Esophagus muscularis mucosa (tissue), 4 donors: Measurements from ENCODE around the gene SIGLEC6. TPM values are rescaled to one million over a fixed set of nuclear protein-coding genes. Genes with fewer than 3 reads are reported as not detected.

Experiments
- DNase-seq: peaks from one replicate; pipeline ENCODE4 v3.0.0-alpha.2; 2017; ENCODE audit errors: extremely low spot score
- H3K27ac ChIP-seq, 4 donors: fragments of 200-600 bp; sonication (generic); replicated peaks in 1 of 4; 1 replicate in 3 of 4; 2 replicates in 1 of 4; pipeline ENCODE4 v1.5.1; 2016 to 2019; ENCODE audit warnings: mild to moderate bottlenecking in 1 of 4
- H3K27me3 ChIP-seq, 4 donors: fragments of 200-600 bp; sonication (generic); one replicate each; pipeline versions ENCODE4 v1.5.1 to v1.6.0; 2016 to 2019
- H3K36me3 ChIP-seq, 4 donors: fragments of 200-600 bp; sonication (generic); one replicate each; pipeline ENCODE4 v1.5.1; 2016 to 2019
- H3K4me1 ChIP-seq, 4 donors: fragments of 200-600 bp; sonication (generic); one replicate each; pipeline ENCODE4 v1.5.1; 2016 to 2019
- H3K4me3 ChIP-seq, 4 donors: fragments of 200-600 bp; sonication (generic); 1 replicate in 2 of 4; 2 replicates in 2 of 4; pipeline ENCODE4 v1.5.1; 2016 to 2019; ENCODE audit warnings: mild to moderate bottlenecking in 4 of 4, moderate library complexity in 1 of 4
- H3K9me3 ChIP-seq, 4 donors: fragments of 200-600 bp; sonication (generic); 1 replicate in 3 of 4; 2 replicates in 1 of 4; pipeline ENCODE4 v1.5.1; 2016 to 2019
- CTCF ChIP-seq, 3 experiments: fragments of 200-600 bp in 2 of 3; fragments of 450-650 bp in 1 of 3; sonication (generic) in 2 of 3; IDR thresholded peaks; one replicate each; pipeline ENCODE4 v1.5.1; 2017 to 2019; ENCODE audit warnings: antibody characterized with exemption in 3 of 3, mild to moderate bottlenecking in 2 of 3, moderate library complexity in 1 of 3
- EP300 ChIP-seq: sonication (generic); formaldehyde crosslinking; IDR thresholded peaks from one replicate; pipeline ENCODE4 v1.6.1; 2017; ENCODE audit warnings: antibody characterized with exemption
- POLR2A ChIP-seq: fragments of 450-650 bp; IDR thresholded peaks from one replicate; pipeline ENCODE4 v1.6.1; 2017; ENCODE audit warnings: antibody characterized with exemption, moderate library complexity, mild to moderate bottlenecking, low read depth
- POLR2AphosphoS5 ChIP-seq, 2 donors: sonication (generic); formaldehyde crosslinking; IDR thresholded peaks; one replicate each; pipeline ENCODE4 v1.6.1; 2017; ENCODE audit warnings: antibody characterized with exemption in 2 of 2
- WGBS: methylation state at CpG from one replicate; pipeline ENCODE4 v1.1.5; 2018; 5-methylcytosine and 5-hydroxymethylcytosine counted together
- intact Hi-C: fragments of 100-400 bp; cut with DNase I; formaldehyde crosslinking; loops from one replicate; pipeline ENCODE4 v1.15.1; 2023
- total RNA-seq, 4 donors: library from RNA; depleted of rRNA; stranded (reverse); fragments of >200 nt; gene quantifications; one replicate each; pipeline versions ENCODE4 v1.1.0 to v1.2.1, GENCODE V29; 2016

The SIGLEC6 gene
- total RNA-seq, 4 donors from 2014 or later, result 0.58 to 6.3 (median 3.5) TPM

- H3K9me3 ChIP-seq, result peaks cover 0 to 9% (median 0%) of the 10 kb centered on the region in 4 donors
- intact Hi-C loops, result no loop called here
- no peaks in the 10 kb centered on the region for H3K36me3 ChIP-seq
- H3K27me3 ChIP-seq, result peaks cover 0 to 12% (median 0%) of the 10 kb centered on the region in 4 donors
- no peak for DNase-seq
- H3K27ac ChIP-seq, result no peak overlapping the region
- no peak overlapping the region for H3K4me3 ChIP-seq
- H3K4me1 ChIP-seq, result no peaks in the 10 kb centered on the region
- no peak for TF ChIP-seq CTCF (IDR thresholded peaks at IDR 0.05)
- TF ChIP-seq EP300, result no peak
- TF ChIP-seq POLR2AphosphoS5 (IDR thresholded peaks at IDR 0.05), result no peak
- no peak for TF ChIP-seq POLR2A
- whole genome bisulfite sequencing, result 46% methylated on average over 6 of the region's 6 CpGs
These were observed 23.8 kb downstream of the SIGLEC6 start for GRCh38 chr19:51507640-51508058.

GRCh38 chr19:51507192-51507591 lies 24.3 kb downstream of the SIGLEC6 start:
- intact Hi-C loops, result no loop called here
- Histone ChIP-seq H3K4me3 (no peak overlapping the region), H3K27me3 (peaks cover 0 to 11% (median 0%) of the 10 kb centered on the region in 4 donors), H3K4me1 (no peaks in the 10 kb centered on the region), H3K27ac (no peak overlapping the region), H3K9me3 (peaks cover 0 to 9% (median 0%) of the 10 kb centered on the region in 4 donors), H3K36me3 (no peaks in the 10 kb centered on the region)
- DNase-seq, result no peak
- TF ChIP-seq POLR2AphosphoS5 (IDR thresholded peaks at IDR 0.05), result no peak
- TF ChIP-seq POLR2A, result no peak
- TF ChIP-seq CTCF (IDR thresholded peaks at IDR 0.05), result no peak
- TF ChIP-seq EP300, result no peak
- 40% methylated on average over 3 of the region's 3 CpGs for WGBS

GRCh38 chr19:51505904-51506303 lies 25.6 kb downstream of the SIGLEC6 start:
- H3K9me3 ChIP-seq, result peaks cover 0 to 9% (median 0%) of the 10 kb centered on the region in 4 donors
- no peak for DNase-seq
- 22% methylated on average over 3 of the region's 3 CpGs for WGBS
- H3K36me3 ChIP-seq, result no peaks in the 10 kb centered on the region
- TF ChIP-seq POLR2A (no peak), POLR2AphosphoS5 (IDR thresholded peaks at IDR 0.05) (no peak), CTCF (IDR thresholded peaks at IDR 0.05) (no peak), EP300 (no peak)
- no peaks in the 10 kb centered on the region for H3K4me1 ChIP-seq
- intact Hi-C loops, result no loop called here
- H3K4me3 ChIP-seq, result no peak overlapping the region
- no peak overlapping the region for H3K27ac ChIP-seq
- H3K27me3 ChIP-seq, result peaks cover 0 to 11% (median 0%) of the 10 kb centered on the region in 4 donors

- 69% methylated on average over 3 of the region's 3 CpGs for WGBS
- peaks cover 0 to 13% (median 0%) of the 10 kb centered on the region in 4 donors for H3K27me3 ChIP-seq
- no peak for DNase-seq
- H3K4me1 ChIP-seq, result no peaks in the 10 kb centered on the region
- TF ChIP-seq POLR2A, result no peak
- TF ChIP-seq POLR2AphosphoS5 (IDR thresholded peaks at IDR 0.05), result no peak
- TF ChIP-seq EP300, result no peak
- no peak for TF ChIP-seq CTCF (IDR thresholded peaks at IDR 0.05)
- H3K9me3 ChIP-seq, result peaks cover 0 to 9% (median 0%) of the 10 kb centered on the region in 4 donors
- no peak overlapping the region for H3K4me3 ChIP-seq
- no peak overlapping the region for H3K27ac ChIP-seq
- intact Hi-C loops, result no loop called here
- H3K36me3 ChIP-seq, result no peaks in the 10 kb centered on the region
These were observed 27.6 kb downstream of the SIGLEC6 start for GRCh38 chr19:51503896-51504295.

- WGBS, result 76% methylated on average over 5 of the region's 5 CpGs
These were observed 28.1 kb downstream of the SIGLEC6 start for GRCh38 chr19:51503286-51503817.

More at GRCh38 chr19:51503286-51503817, 28.1 kb downstream of the SIGLEC6 start:
- no peaks in the 10 kb centered on the region for H3K36me3 ChIP-seq
- intact Hi-C loops, result no loop called here
- H3K27me3 ChIP-seq, result peaks cover 0 to 12% (median 0%) of the 10 kb centered on the region in 4 donors
- H3K27ac ChIP-seq, result no peak overlapping the region
- H3K4me3 ChIP-seq, result no peak overlapping the region
- peaks cover 0 to 9% (median 0%) of the 10 kb centered on the region in 4 donors for H3K9me3 ChIP-seq
- no peak for TF ChIP-seq POLR2AphosphoS5 (IDR thresholded peaks at IDR 0.05)
- TF ChIP-seq POLR2A, result no peak
- H3K4me1 ChIP-seq, result no peaks in the 10 kb centered on the region
- no peak for DNase-seq
